ENCODE data around the gene SAMD15.

GRCh38 chr14:77376771-77377501 lies at the start of gene SAMD15, which contains the start of gene TMED8:
- no peak for TF ChIP-seq CTCF (IDR thresholded peaks at IDR 0.05; ENCODE audit: insufficient read depth, low read length)
- TF ChIP-seq POLR2AphosphoS5 (IDR thresholded peaks at IDR 0.05; ENCODE audit: low read depth): no peak
- no peak for TF ChIP-seq REST (IDR thresholded peaks at IDR 0.05; ENCODE audit: insufficient replicate concordance, low read depth)
- TF ChIP-seq SPI1 (IDR thresholded peaks at IDR 0.05; ENCODE audit: borderline replicate concordance, low read depth): no peak
